H1 (cell line): ENCODE results near the gene HTR1B. TPM values are rescaled to one million over a fixed set of nuclear protein-coding genes. Genes with fewer than 3 reads are reported as not detected.

Experiments
- CTCF ChIA-PET: fragments of 300-600 bp; sonication (Branson Sonifier 250); formaldehyde crosslinking; loops from one replicate; lab custom pipeline; 2021; ENCODE audit not compliant: partially characterized antibody; lab: Charles Lee
- POLR2A ChIA-PET: fragments of 300-600 bp; sonication (Branson Sonifier 250); formaldehyde crosslinking; loops from one replicate; lab custom pipeline; 2021; ENCODE audit warnings: inconsistent platforms; ENCODE audit not compliant: partially characterized antibody; lab: Charles Lee
- DNase-seq, 2 experiments: peaks; one replicate each; pipeline versions ENCODE4 v3.0.0 to v3.0.0-alpha.2; 2010 to 2022; ENCODE audit warnings: low spot score in 2 of 2, low read depth in 1 of 2, mixed read lengths in 1 of 2
- FAIRE-seq: peaks from 2 replicates; lab custom pipeline; 2011; peaks lifted over from hg19 to GRCh38; lab: Jason Lieb, UNC
- H2AFZ ChIP-seq: 2 replicates; pipeline ENCODE4 v1.8.1; 2012; ENCODE audit warnings: low read length, inconsistent platforms
- H2AK5ac ChIP-seq: 2 replicates; pipeline ENCODE4 v1.6.1; 2013; ENCODE audit warnings: low read depth, low read length
- H2BK120ac ChIP-seq: replicated peaks from 2 replicates; pipeline ENCODE3; 2013; ENCODE audit warnings: low read depth, low read length, inconsistent platforms
- H2BK12ac ChIP-seq: 2 replicates; pipeline ENCODE4 v1.6.1; 2013; ENCODE audit warnings: low read depth, low read length
- H2BK15ac ChIP-seq: 2 replicates; pipeline ENCODE4 v1.6.1; 2013; ENCODE audit warnings: low read length
- H2BK20ac ChIP-seq: 2 replicates; pipeline ENCODE4 v1.6.1; 2013; ENCODE audit warnings: low read length
- H2BK5ac ChIP-seq: 2 replicates; pipeline ENCODE4 v1.6.1; 2013; ENCODE audit warnings: low read depth, low read length
- H3K14ac ChIP-seq: 2 replicates; pipeline ENCODE4 v1.6.1; 2013; ENCODE audit warnings: inconsistent platforms; ENCODE audit not compliant: insufficient read length
- H3K18ac ChIP-seq: 2 replicates; pipeline ENCODE4 v1.6.1; 2013; ENCODE audit warnings: low read length; ENCODE audit errors: extremely low read depth
- H3K23ac ChIP-seq: 2 replicates; pipeline ENCODE4 v1.6.1; 2013; ENCODE audit warnings: inconsistent platforms; ENCODE audit not compliant: insufficient read length
- H3K23me2 ChIP-seq: 2 replicates; pipeline ENCODE4 v1.6.1; 2013; ENCODE audit warnings: low read depth, low read length
- H3K27ac ChIP-seq: 2 replicates; pipeline ENCODE4 v1.6.1; 2011; ENCODE audit warnings: low read depth, low read length, inconsistent platforms
- H3K27me3 ChIP-seq, 4 experiments: replicated peaks in 1 of 4; 1 replicate in 1 of 4; 2 replicates in 3 of 4; pipeline versions ENCODE4 v1.6.1 to v1.8.1; 2011 to 2013; ENCODE audit warnings: low read length in 3 of 4, mild to moderate bottlenecking in 3 of 4, inconsistent platforms in 2 of 4, mixed read lengths in 2 of 4, moderate library complexity in 1 of 4; ENCODE audit not compliant: control insufficient read depth in 3 of 4, insufficient read depth in 3 of 4; ENCODE audit errors: extremely low read depth in 1 of 4
- H3K36me3 ChIP-seq, 4 experiments: 2 replicates each; pipeline versions ENCODE4 v1.6.1 to v1.8.1; 2011 to 2013; ENCODE audit warnings: mild to moderate bottlenecking in 4 of 4, low read length in 3 of 4, moderate library complexity in 2 of 4, control low read depth in 1 of 4, inconsistent platforms in 1 of 4; ENCODE audit not compliant: insufficient read depth in 4 of 4, control insufficient read depth in 2 of 4
- H3K4ac ChIP-seq: replicated peaks from 2 replicates; pipeline ENCODE3; 2013; ENCODE audit warnings: low read length, low read depth, mixed read lengths, inconsistent platforms; ENCODE audit not compliant: insufficient read length
- H3K4me1 ChIP-seq, 4 experiments: replicated peaks in 1 of 4; 1 replicate in 1 of 4; 2 replicates in 3 of 4; pipeline versions ENCODE4 v1.6.1 to v1.8.1; 2011 to 2013; ENCODE audit warnings: low read length in 3 of 4, inconsistent platforms in 2 of 4, mixed read lengths in 1 of 4; ENCODE audit not compliant: insufficient read depth in 4 of 4, control insufficient read depth in 3 of 4
- H3K4me2 ChIP-seq, 2 experiments: 2 replicates each; pipeline versions ENCODE4 v1.6.1 to v1.8.1; 2011 to 2013; ENCODE audit warnings: low read depth in 2 of 2, low read length in 2 of 2, control low read depth in 1 of 2, inconsistent platforms in 1 of 2, mild to moderate bottlenecking in 1 of 2; ENCODE audit not compliant: insufficient read depth in 1 of 2
- H3K4me3 ChIP-seq, 4 experiments: fragments of 200-600, 300-600 bp in 1 of 4; sonication (generic), shearing (Covaris generic), sonication (Bioruptor Twin) in 1 of 4; 2 replicates each; pipeline versions ENCODE4 v1.5.1 to v1.8.1; 2011 to 2016; ENCODE audit warnings: low read length in 4 of 4, low read depth in 3 of 4, control low read depth in 2 of 4, inconsistent platforms in 2 of 4, mild to moderate bottlenecking in 2 of 4, mixed read lengths in 1 of 4, moderate library complexity in 1 of 4; ENCODE audit not compliant: insufficient read depth in 2 of 4; ENCODE audit errors: extremely low read depth in 1 of 4
- H3K56ac ChIP-seq: replicated peaks from 2 replicates; pipeline ENCODE3; 2013; ENCODE audit warnings: low read depth, mild to moderate bottlenecking, mixed read lengths, low read length, inconsistent platforms; ENCODE audit not compliant: insufficient read length
- H3K79me1 ChIP-seq: 2 replicates; pipeline ENCODE4 v1.6.1; 2013; ENCODE audit warnings: low read depth, low read length, control low read depth
- H3K79me2 ChIP-seq, 2 experiments: 2 replicates each; pipeline versions ENCODE4 v1.6.1 to v1.8.1; 2012 to 2013; ENCODE audit warnings: low read length in 2 of 2, mild to moderate bottlenecking in 2 of 2, inconsistent platforms in 1 of 2; ENCODE audit not compliant: insufficient read depth in 2 of 2, control insufficient read depth in 1 of 2
- H3K9ac ChIP-seq, 4 experiments: replicated peaks in 1 of 4; 1 replicate in 1 of 4; 2 replicates in 3 of 4; pipeline versions ENCODE4 v1.6.1 to v1.8.1; 2011 to 2013; ENCODE audit warnings: low read depth in 3 of 4, low read length in 3 of 4, control low read depth in 2 of 4, mild to moderate bottlenecking in 2 of 4, moderate library complexity in 2 of 4, inconsistent platforms in 1 of 4; ENCODE audit errors: extremely low read depth in 1 of 4
- H3K9me3 ChIP-seq, 2 experiments: 2 replicates each; pipeline versions ENCODE4 v1.6.1 to v1.8.1; 2012 to 2013; ENCODE audit warnings: mild to moderate bottlenecking in 2 of 2, moderate library complexity in 2 of 2, control low read depth in 1 of 2, inconsistent platforms in 1 of 2, low read depth in 1 of 2, low read length in 1 of 2, mixed read lengths in 1 of 2; ENCODE audit not compliant: insufficient read depth in 2 of 2
- H4K20me1 ChIP-seq, 2 experiments: replicated peaks in 1 of 2; 2 replicates each; pipeline versions ENCODE3 to v1.8.1; 2011 to 2013; ENCODE audit warnings: inconsistent platforms in 2 of 2, low read length in 2 of 2, mild to moderate bottlenecking in 1 of 2; ENCODE audit not compliant: insufficient read depth in 2 of 2, control insufficient read depth in 1 of 2
- H4K5ac ChIP-seq: 2 replicates; pipeline ENCODE4 v1.6.1; 2013; ENCODE audit warnings: low read length, low read depth, mixed read lengths, inconsistent platforms; ENCODE audit not compliant: insufficient read length
- H4K8ac ChIP-seq: 2 replicates; pipeline ENCODE4 v1.8.0; 2013; ENCODE audit warnings: mild to moderate bottlenecking, moderate library complexity, low read length, inconsistent platforms; ENCODE audit not compliant: insufficient read depth; ENCODE audit errors: extremely low read depth
- H4K91ac ChIP-seq: replicated peaks from 2 replicates; pipeline ENCODE3; 2013; ENCODE audit warnings: low read length, mixed read lengths, inconsistent platforms; ENCODE audit not compliant: insufficient read length
- ASH2L ChIP-seq: fragments of 200-600, 300-600 bp; sonication (generic); IDR thresholded peaks from one replicate; pipeline ENCODE4 v1.7.1; 2017; ENCODE audit warnings: low read length
- BACH1 ChIP-seq: IDR thresholded peaks from 2 replicates; pipeline ENCODE4 v1.6.1; 2012; ENCODE audit warnings: low read length, improper control_type of control experiment
- CBX8 ChIP-seq: fragments of 300-800, 300-1000 bp; sonication (generic); IDR thresholded peaks from 2 replicates; pipeline ENCODE4 v1.7.1; 2016; ENCODE audit warnings: low read depth, low read length, borderline replicate concordance
- CHD2 ChIP-seq: IDR thresholded peaks from 2 replicates; pipeline ENCODE4 v1.6.1; 2012; ENCODE audit warnings: low read length, improper control_type of control experiment
- CTCF ChIP-seq, 3 experiments: IDR thresholded peaks; 1 replicate in 2 of 3; 2 replicates in 1 of 3; pipeline versions ENCODE4 v1.5.1 to v1.6.1; 2011; ENCODE audit warnings: low read length in 3 of 3, mild to moderate bottlenecking in 3 of 3, inconsistent platforms in 2 of 3, low read depth in 1 of 3, moderate library complexity in 1 of 3; ENCODE audit not compliant: insufficient read depth in 1 of 3; ENCODE audit errors: control extremely low read depth in 1 of 3
- JUN ChIP-seq: IDR thresholded peaks from 2 replicates; pipeline ENCODE4 v1.6.1; 2011; ENCODE audit warnings: low read depth, mild to moderate bottlenecking, improper control_type of control experiment, low read length
- KDM1A ChIP-seq: fragments of 200-600, 300-600 bp; sonication (generic); IDR thresholded peaks from 2 replicates; pipeline ENCODE4 v1.7.1; 2016; ENCODE audit warnings: mild to moderate bottlenecking, low read length, borderline replicate concordance
- KDM5A ChIP-seq: fragments of 200-600 bp; IDR thresholded peaks from 2 replicates; pipeline ENCODE4 v1.7.1; 2012; ENCODE audit warnings: mild to moderate bottlenecking, low read length, inconsistent platforms, mixed read lengths
- RBBP5 ChIP-seq: IDR thresholded peaks from 2 replicates; pipeline ENCODE4 v1.7.1; 2012; ENCODE audit warnings: low read depth, mild to moderate bottlenecking, inconsistent platforms, low read length, moderate library complexity, borderline replicate concordance
- SIX5 ChIP-seq: IDR thresholded peaks from 2 replicates; pipeline ENCODE4 v1.6.1; 2011; ENCODE audit warnings: mild to moderate bottlenecking, low read depth, low read length
- TAF7 ChIP-seq: optimal IDR thresholded peaks from 2 replicates; pipeline ENCODE3; 2011; ENCODE audit warnings: low read depth, mild to moderate bottlenecking, inconsistent platforms, low read length, moderate library complexity, borderline replicate concordance
- TCF12 ChIP-seq: IDR thresholded peaks from 2 replicates; pipeline ENCODE4 v1.6.1; 2011; ENCODE audit warnings: low read depth, mild to moderate bottlenecking, low read length
- YY1 ChIP-seq: IDR thresholded peaks from 2 replicates; pipeline ENCODE4 v1.6.1; 2011; ENCODE audit warnings: low read depth, mild to moderate bottlenecking, low read length
- WGBS, 2 experiments: shearing (Covaris generic) in 1 of 2; methylation state at CpG; one replicate each; pipeline versions ENCODE4 v1.1.6 to v1.1.7; 2013 to 2015; ENCODE audit warnings: low lambda C conversion rate in 2 of 2, mixed read lengths in 2 of 2, inconsistent platforms in 1 of 2, low coverage in 1 of 2, missing lambda C conversion rate in 1 of 2; ENCODE audit not compliant: insufficient replicate concordance in 2 of 2, insufficient coverage in 1 of 2, insufficient read length in 1 of 2; ENCODE audit errors: extremely low coverage in 1 of 2, missing lambda C conversion rate in 1 of 2; 5-methylcytosine and 5-hydroxymethylcytosine counted together
- polyA plus RNA-seq, 7 experiments: library from polyadenylated mRNA; depleted of rRNA in 3 of 7; stranded (reverse) in 5 of 7; unstranded in 2 of 7; fragments of >200 nt in 5 of 7; fragments of 200-250 nt in 2 of 7; gene quantifications; 1 replicate in 5 of 7; 2 replicates in 1 of 7; 4 replicates in 1 of 7; pipeline versions ENCODE4 v1.2.1 to v1.2.3, GENCODE V29; 2011 to 2013; ENCODE audit warnings: missing spikeins in 2 of 7, mixed read lengths in 2 of 7
- total RNA-seq: library from RNA; stranded (reverse); fragmentation: NEBNext Ultra II Directional; extraction: Animal tissue kit (Norgen Biotek cat#: 25700); gene quantifications from 2 replicates; pipeline ENCODE4 v1.2.1, GENCODE V29; 2021

HTR1B gene
- total and polyA plus RNA-seq, 2 of the 8 experiments (the other 6 are each of a cell fraction or from before 2014, with no cell fraction given) = 1.1 to 1.4 TPM

DNA sequence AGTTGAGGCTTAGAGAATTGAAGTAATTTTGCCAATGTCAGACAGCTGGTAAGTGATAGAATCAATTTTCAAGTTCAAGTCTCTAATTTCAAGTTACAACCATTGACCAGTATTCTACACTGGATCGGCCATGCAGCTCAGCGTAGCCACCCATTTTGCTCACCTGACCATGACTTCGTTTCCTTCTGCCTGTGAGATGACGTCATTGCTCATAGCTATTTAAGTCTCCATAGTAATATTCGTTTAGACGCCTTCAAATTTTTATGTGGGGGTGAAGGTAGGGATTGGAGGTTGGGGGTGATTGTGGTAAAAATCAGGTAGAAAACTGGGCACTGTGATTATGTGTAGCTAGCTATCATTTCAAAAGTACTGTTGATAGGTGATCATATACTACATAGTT is 5.6 kb upstream of the HTR1B start:
- H3K4ac ChIP-seq = no peak overlapping the region
- DNase-seq (no peak), FAIRE-seq (no peak)
- H3K4me1 ChIP-seq = no peaks in the 10 kb centered on the region; a peak in 1 of 7 replicates
- H3K79me1 ChIP-seq = no peaks in the 10 kb centered on the region
- no peak overlapping the region for H3K27ac ChIP-seq
- no peak overlapping the region for H3K23ac ChIP-seq
- ChIA-PET CTCF (interaction anchor here (0.6 to 7.5 kb wide), 6 partner anchors 13 to 1345 kb away, joined by 3 to 37 read pairs (median 4); partner anchors contain the start of gene MEI4), POLR2A (no interaction called here)
- H3K4me3 ChIP-seq = no peak overlapping the region
- H2BK12ac ChIP-seq = no peak overlapping the region
- no peak overlapping the region for H2AK5ac ChIP-seq
- no peaks in the 10 kb centered on the region for H3K36me3 ChIP-seq
- H3K14ac ChIP-seq = no peak overlapping the region
- no peak overlapping the region for H2BK15ac ChIP-seq
- H3K18ac ChIP-seq = no peak overlapping the region
- no peak overlapping the region for H4K8ac ChIP-seq
- H2BK20ac ChIP-seq = no peak overlapping the region
- no peak overlapping the region for H3K9ac ChIP-seq
- H3K56ac ChIP-seq = no peak overlapping the region
- H3K23me2 ChIP-seq = peaks cover 22% of the 10 kb centered on the region
- peaks cover 4 to 31% (median 28%) of the 10 kb centered on the region in 4 experiments for H3K27me3 ChIP-seq
- no peak overlapping the region for H4K5ac ChIP-seq
- no peak overlapping the region for H3K4me2 ChIP-seq
- H2BK5ac ChIP-seq = no peak overlapping the region
- no peaks in the 10 kb centered on the region for H3K79me2 ChIP-seq
- no peak overlapping the region for H2BK120ac ChIP-seq
- H2AFZ ChIP-seq = no peak overlapping the region
- 92% methylated on average over 6 of the region's 6 CpGs; no CpG with 5 or more reads in 1 of the 2 experiments for WGBS, 2 experiments
- no peaks in the 10 kb centered on the region for H3K9me3 ChIP-seq
- H4K91ac ChIP-seq = no peak overlapping the region
- no peaks in the 10 kb centered on the region for H4K20me1 ChIP-seq
- no peak for TF ChIP-seq RBBP5
- no peak for TF ChIP-seq SIX5
- TF ChIP-seq KDM5A = no peak
- TF ChIP-seq CBX8 = no peak
- TF ChIP-seq TCF12 = no peak
- no peak for TF ChIP-seq ASH2L
- TF ChIP-seq TAF7 = no peak
- TF ChIP-seq YY1 = no peak
- no peak for TF ChIP-seq CHD2
- no peak for TF ChIP-seq JUN
- no peak for TF ChIP-seq CTCF (IDR thresholded peaks at IDR 0.05; ENCODE audit: control extremely low read depth in 1 of 3, insufficient read depth in 1 of 3, low read depth in 1 of 3, low read length in 3 of 3)
- TF ChIP-seq KDM1A = no peak
- TF ChIP-seq BACH1 = no peak
